GM10847 (cell line): ENCODE data around the gene UBE2Q1.

Source experiments
- POLR2A ChIP-seq: IDR thresholded peaks from 2 replicates; pipeline ENCODE4 v1.6.1; 2011; ENCODE audit not compliant: insufficient read length; ENCODE audit errors: extremely low read depth

The UBE2Q1 gene

DNA sequence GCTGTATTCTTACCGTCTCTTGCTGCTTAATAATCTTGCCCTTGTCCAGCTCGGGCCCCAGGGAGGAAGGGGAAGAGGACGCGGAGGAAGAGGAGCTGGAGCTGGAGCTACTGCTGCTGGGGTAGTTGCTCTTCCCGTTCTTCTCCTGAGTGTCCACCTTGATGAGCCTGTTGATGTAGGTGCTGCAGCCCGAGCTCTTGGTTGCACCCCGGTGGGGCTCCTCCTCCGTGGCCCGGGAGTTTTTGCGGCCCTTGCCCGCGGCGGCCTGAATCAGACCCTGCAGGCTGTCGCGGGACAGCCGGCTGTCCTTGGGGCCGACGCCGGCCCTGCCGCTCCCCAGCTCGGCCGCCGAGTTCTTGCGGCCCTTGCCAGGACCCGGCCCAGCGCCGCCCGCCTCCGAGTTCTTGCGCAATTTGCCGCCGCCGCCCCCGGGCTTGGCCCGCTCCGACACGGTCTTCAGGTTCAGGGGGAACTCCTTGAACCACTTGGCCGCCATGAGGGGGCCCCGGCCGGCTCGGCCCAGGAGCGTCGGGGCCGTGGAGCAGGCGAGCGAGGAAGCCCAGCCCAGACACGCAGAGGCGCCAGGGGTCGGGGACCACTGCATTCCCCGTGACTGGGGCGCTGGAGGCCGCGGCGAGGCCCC is 56.9 kb downstream of the UBE2Q1 start:
- no peak for TF ChIP-seq POLR2A

GRCh38 chr1:154500533-154500932 is 57.9 kb downstream of the UBE2Q1 start:
- no peak for TF ChIP-seq POLR2A

- TF ChIP-seq POLR2A, result no peak
Observed at GRCh38 chr1:154499446-154499845, 59.0 kb downstream of the UBE2Q1 start.
